Measurements from ENCODE around the gene FA2H.
"Not testable (repeated sequence)": the region's sequence is repeated elsewhere in the genome, so short reads cannot be mapped to it uniquely, and the experiment has no call there.

The FA2H gene

DNA sequence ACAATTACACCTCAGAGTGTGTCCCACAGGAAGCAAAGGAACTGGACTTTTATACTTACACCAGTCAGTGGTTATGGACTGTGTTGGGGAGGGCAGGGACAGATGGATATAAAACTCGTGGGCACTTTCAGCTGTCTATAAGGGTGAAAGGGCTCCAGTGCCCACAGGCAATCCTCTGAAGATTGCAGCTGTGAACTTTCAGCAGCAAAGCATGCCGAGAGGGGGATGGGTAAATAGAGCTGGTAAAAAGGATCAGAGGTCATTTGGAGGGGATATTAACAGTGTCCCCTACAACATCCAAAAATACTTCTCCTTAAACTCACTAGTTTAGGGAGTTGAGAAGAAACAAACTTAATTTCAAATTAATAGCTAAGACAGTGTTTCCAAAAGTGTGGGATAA is 94.6 kb downstream of the FA2H start:
- DNase-seq (ENCODE audit: low read depth): no peak

- DNase-seq (ENCODE audit: low read depth): no peak
Measured at GRCh38 chr16:74677868-74678267, 96.8 kb downstream of the FA2H start.

DNA sequence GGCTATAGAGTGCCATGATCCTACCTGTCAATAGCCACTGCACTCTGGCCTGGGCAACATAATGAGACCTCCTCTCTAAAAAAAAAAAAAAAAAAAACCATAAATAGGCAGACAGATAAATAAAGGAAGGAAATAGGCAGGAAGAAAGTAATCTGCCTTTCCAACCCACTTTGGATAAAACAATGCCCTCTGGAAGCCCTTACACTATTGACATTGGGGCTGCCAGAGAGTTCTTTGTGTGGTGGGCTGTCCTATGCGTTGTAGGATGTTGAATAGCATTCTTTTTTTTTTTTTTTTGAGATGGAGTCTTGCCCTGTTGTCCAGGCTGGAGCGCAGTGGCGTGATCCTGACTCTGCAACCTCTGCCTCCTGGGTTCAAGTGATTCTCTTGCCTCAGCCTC is 100.7 kb downstream of the FA2H start:
- DNase-seq (ENCODE audit: low read depth): no peak

DNA sequence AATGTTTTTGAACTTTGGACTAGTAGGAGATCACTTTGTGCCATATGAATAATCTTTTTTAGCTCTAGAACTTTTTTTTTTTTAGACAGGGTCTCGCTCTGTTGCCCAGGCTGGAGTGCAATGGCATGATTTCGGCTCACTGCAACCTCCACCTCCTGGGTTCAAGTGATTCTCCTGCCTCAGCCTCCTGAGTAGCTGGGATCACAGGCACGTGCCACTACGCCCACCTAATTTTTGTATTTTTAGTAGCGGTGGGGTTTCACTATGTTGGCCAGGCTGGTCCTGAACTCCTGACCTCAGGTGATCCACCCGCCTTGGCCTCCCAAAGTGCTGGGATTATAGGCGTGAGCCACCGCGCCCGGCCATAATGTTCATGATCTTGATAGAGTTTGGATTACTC is 105.7 kb downstream of the FA2H start:
- not testable (repeated sequence) for DNase-seq (ENCODE audit: low read depth)

GRCh38 chr16:74667255-74667700 is 107.3 kb downstream of the FA2H start:
- DNase-seq (ENCODE audit: low read depth): peak; percentile 16

- peak; percentile 88 for DNase-seq (ENCODE audit: low read depth)
Measured at GRCh38 chr16:74666425-74667254, 108.0 kb downstream of the FA2H start, which contains the start of gene RFWD3. RFWD3 (minus strand) TSS chr16:74666877; CDS start chr16:74661449, 5,428 bp downstream.

DNA sequence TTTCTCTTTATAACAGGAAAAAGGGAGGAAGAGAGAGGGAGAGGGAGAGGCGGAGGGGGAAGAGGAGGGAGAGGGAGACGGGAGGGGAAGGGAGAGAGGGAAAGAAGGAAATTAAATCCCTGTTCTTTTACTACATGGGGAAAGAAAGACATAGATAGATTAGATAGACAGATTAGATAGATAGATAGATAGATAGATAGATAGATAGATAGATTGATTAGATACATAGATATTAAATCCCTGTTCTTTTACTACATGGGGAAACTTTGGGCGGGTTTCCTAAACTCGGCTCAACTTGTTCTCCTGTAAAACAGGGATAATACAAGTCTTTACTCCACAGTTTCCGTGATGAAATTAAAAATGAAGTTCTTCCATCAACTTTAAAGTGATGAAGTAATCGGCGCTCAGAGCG is 108.6 kb downstream of the FA2H start:
- DNase-seq (ENCODE audit: low read depth): no peak

Data from activated T-cell treated with anti-CD3 and anti-CD28 coated beads for 1 hour (primary cell).